Right kidney (tissue), 9 donors: Measurements from ENCODE around the gene CR1.
A peak's percentile ranks its signal among the peaks of the same experiment; 100 is the strongest.
"Not testable (repeated sequence)": the region's sequence is repeated elsewhere in the genome, so short reads cannot be mapped to it uniquely, and the experiment has no call there.

Experiments
- DNase-seq: peaks from one replicate; pipeline ENCODE4 v3.0.0-alpha.2; 2016
- long read RNA-seq, 8 donors: transcript quantifications; one replicate each; lab custom pipeline, GENCODE V29; 2026

Gene CR1
- long read RNA-seq, donor 1, result 0 reads
- long read RNA-seq, donor 2, result 0 reads
- long read RNA-seq, donor 3, result 0 reads
- long read RNA-seq, donor 4, result 0 reads
- long read RNA-seq, donor 5, result 0 reads
- long read RNA-seq, donor 6, partial matches to known transcripts, result 5 of 6 reads
- long read RNA-seq, donor 6, other reads (novel, unspliced or antisense), result 0 of 6 reads
- long read RNA-seq, donor 7, result 0 reads
- long read RNA-seq, donor 8, result 0 reads

DNA sequence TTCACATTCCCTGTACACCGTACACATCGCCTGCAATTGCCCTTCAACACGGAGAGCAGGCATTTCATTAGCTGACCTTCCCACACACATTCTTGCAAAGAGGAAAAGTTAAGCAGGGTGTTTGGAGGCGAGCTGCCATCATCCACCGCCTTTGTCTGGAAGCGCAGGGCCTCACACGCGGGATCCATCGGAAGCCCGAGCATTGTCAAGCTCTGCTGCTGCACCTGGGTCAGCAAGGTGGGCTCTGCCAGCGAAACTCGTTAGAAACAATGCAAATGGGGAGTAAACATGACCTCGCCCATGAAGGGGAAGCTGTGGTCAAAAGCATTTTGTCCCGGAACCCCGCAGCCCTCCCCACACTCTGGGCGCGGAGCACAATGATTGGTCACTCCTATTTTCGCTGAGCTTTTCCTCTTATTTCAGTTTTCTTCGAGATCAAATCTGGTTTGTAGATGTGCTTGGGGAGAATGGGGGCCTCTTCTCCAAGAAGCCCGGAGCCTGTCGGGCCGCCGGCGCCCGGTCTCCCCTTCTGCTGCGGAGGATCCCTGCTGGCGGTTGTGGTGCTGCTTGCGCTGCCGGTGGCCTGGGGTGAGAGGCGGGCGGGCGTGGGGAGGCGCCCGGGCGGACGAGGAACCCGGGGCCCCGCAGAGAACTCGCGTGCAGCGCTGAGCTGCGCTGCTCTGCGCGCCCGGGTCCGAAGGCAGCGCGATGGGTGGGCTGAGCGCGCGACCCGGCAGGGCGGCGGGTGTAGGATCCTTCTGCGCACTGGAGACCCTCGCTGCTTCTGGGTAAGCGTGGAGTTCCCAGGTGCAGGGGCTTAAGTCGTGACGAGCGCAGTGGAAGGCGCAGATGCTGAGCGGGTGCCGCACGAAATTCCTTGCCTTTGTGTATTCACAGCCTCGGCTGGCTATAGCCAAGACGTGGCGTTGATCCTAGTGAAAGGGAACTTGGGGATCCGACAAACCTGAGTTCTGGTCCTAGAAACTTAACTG, at the start of gene CR1:
TSS of gene CR1 (plus strand) at position 357 of the 992 bp plus-strand sequence. CDS start at position 468, 111 bp downstream.
- DNase-seq, result peak; percentile 75

DNA sequence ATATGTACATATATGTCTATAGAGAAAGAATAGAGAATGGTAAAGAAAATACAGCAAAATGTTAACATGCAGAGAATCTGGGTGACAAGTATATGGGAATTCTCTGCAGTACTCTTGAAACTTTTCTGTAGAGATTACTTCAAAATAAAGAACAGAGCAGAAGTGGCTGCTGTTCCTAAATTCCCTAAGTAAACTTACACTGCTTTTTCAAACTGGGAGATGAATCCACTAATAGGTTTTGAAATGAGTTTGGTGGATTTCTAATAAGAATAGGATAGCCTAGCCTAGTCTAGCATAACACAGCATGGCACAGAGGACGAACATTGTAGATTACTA, 42.3 kb upstream of the CR1 start:
- no peak for DNase-seq

DNA sequence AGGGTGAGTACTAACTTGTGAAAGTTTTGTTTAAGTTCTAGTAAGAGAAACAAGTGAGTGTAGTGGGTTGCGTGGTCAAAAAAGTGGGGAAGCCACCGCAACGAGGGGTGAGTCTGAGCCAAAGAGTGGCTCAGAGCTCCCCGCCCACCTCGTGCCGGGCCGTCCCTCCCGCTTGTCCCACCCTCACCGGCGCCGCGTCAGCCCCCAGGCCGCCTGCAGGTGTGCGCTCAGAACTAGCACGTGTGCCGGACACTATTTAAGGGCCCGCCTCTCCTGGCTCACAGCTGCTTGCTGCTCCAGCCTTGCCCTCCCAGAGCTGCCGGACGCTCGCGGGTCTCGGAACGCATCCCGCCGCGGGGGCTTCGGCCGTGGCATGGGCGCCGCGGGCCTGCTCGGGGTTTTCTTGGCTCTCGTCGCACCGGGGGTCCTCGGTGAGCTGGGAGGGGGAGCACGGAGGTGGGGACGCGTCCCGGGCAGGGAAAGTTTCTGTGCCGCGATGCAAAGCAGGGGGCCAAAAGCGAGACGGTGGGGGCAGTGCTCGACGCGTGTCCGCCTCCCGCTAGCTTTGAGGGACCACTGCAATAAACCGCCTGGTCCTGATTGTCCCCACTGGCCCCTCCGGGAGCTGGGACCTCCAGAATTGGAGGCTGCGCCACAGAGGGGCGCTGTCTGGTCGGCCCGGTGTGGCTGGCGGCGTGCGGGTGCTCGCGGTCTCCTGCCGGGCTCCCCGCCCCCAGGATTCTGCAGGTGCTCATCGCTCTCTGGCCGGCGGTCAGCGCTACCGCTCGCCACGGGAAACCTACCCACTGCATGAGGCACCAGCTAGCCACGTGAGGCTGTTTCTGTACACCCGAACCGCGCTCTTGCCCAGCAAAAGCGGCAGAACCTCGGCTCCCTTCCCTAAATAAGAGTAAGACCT, 41.7 kb upstream of the CR1 start, which contains the start of gene CR2:
TSS of gene CR2 (plus strand) at position 283 of the 919 bp plus-strand sequence. CDS start at position 374, 91 bp downstream.
- peak; percentile 57 for DNase-seq

DNA sequence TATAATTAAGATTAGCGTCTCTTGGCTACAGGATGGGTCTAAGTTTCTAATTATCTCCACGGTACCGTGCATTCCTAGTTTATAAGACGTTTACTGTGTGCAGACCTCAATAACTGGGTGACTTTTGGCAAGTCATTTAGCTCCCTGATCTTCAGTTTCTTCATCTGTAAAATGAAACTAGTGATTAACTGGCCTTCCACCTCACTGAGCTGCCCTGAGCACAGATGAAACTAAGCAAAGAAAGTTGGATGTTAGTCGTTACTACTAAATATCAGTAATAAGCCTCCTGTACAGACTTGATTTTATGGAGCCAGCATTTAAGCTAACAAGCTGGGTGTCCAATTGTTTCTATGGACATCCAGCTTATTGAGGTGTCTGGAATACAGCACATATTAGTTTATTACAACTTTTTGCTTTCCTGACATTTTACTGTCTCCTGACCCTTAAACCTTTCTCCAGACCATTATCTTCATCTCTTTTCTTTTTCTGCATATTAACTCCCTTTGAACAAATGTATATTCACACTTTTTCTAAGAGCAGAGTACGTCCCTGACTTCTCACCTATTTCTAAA, 40.7 kb upstream of the CR1 start:
- peak; percentile 5 for DNase-seq

DNA sequence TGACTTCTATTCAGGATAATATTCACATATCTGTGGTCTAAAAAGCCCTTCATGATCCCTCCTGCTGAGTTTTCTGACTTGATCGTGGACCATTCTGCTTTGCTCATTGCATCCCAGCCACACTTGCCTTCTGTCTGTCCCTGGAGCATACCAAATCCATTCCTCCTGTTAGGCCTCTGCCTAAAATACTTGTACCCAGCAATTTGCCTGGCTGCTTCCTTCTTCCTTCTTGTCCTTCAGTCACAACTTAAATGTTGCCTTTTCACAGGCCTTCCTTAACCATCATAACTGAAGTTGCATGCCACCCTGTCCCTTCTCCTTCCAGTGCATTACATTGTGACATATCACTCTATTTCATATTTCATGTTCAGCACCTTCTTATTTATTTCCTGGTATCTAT, 37.5 kb upstream of the CR1 start:
- DNase-seq, result no peak

DNA sequence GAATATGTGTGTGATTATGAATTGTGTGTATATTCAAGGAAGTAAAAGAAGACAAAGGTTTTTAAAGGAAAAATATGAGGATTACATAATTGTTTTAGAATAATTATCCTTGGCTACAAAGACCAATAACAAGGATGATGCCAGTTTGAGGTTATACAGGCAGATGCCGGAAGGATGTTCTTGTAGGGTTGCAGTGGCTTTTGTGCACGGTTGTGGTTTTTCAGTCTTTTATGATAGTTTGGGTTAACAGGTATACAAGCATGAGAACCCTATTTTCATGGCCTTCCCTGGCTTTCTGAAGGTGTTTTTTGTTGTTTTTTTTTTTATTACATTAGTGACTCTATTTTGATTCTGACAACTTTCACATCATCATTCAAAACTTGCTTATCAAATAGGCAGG, 36.9 kb upstream of the CR1 start:
- DNase-seq, result no peak

DNA sequence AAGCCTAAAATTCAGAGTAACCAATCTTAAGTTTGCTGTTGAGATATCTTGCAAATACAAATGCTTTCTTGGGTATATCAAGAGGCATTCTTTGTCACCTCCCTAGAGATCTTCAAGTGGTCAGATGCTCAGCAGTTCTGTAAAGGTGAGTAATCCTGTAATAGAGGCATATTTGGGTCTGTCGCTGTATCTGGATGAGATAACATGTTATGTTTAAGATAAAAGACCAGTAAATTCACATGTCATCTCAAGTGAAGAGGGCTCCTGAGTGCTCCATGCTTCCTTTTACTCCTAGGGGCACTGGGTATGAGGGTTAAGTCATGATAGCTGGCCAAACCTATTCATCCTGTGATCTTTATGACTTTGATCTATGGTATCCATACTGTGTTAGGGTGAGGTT, 34.3 kb upstream of the CR1 start:
- no peak for DNase-seq

DNA sequence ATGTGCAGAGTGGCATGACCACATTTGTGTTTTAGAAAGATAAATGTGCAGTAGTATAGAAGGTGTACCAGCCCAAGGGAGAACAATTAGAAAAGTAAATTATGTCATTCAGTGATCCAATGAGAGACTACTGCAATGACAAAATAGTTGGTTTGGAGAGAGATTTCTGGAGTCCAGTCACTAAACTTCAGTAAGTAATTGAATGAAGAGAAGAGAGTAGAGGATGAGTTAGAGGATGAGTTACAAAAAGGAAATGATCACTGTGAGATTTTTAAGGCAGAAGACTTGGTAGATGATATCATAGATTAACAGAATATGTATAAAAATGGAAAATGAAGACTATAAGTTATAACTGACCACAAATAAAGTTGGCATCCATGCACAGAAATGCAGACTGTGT, 33.4 kb upstream of the CR1 start:
- DNase-seq, result no peak

DNA sequence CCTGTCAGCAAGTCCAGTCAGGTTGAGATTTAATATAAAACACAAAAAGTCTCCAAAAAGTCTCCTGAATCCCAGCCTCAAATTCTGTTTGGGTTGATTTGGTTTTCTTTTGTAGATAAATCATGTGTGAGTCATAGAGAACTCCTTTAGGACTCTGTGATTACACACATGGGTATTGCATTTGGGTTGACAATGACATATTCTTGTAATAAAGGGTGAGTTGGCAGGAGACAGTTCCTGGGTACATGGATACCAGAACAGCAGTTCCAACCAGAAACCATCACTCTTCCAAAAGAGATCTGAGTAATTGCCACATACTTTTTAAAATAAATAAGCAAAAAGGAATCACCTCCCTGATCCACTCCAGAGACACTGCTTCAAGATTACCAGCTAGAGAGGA, 32.9 kb upstream of the CR1 start:
- no peak for DNase-seq

DNA sequence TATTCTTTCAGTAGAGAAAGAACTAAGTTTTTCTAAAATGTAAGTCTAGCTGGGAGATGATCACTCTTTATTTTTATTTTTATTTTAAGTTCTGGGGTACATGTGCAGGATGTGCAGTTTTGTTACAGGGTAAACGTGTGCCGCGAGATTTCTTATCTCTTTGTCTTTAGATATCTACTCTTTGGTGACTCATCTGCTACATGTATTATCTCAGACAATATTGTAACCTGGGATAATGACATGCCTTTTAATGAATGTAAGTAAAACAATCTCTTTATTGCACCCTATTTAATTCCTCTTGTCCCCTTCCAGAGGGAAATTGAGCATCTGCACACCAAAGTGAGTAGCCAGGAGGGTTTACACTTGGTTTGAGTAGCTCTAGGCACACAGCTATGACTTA, 32.4 kb upstream of the CR1 start:
- DNase-seq, result no peak

DNA sequence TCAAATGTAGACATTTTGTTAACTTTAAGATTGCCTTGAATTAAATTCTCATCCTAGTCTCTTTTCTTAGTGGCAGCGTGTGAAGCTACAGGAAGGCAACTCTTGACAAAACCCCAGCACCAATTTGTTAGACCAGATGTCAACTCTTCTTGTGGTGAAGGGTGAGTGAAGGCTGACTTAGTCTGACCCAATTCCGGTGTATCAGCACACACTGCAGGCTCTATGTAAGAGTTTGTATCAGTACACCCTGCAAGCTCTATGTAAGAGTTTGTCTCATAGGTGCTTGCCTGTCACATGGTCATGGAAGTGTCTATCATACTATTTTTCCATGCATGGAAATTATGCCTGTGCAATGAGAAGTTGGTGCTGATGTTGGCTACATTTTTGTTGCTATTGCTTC, 25.0 kb upstream of the CR1 start:
- no peak for DNase-seq

DNA sequence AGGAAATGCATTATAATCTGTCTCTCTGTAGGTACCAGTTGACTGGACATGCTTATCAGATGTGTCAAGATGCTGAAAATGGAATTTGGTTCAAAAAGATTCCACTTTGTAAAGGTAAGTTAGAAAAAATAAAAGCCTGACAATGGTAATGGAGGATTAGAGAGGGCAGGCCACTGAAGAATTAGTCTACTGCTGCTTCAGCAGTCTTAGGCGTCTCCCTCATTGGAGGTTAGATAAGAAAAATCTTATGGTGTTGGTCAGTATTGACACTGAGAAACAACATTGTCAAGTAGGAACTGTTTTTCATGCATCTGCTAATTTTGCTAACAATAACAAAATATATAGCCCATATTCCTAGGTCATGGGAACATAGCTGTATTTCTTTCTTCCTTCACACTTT, 21.7 kb upstream of the CR1 start:
- no peak for DNase-seq

DNA sequence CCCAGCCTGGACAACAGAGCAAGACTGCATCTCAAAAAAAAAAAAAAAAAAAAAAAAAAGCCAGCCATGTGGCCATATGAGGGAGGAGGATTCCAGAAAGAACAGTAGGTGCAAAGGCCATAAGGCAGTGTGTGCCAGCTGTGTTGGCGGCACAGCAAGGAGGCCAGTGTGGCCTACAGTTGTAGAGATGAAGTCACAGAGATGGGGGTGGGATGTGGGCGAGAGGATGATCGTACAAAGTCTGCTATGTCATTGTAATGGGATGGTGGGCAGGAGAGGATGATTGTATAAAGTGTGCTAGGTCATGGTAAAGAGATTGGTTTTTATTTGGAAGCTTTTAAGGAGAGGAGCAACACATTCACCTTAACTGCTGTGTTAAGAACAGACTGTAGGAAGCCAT, 9.8 kb upstream of the CR1 start:
- no peak for DNase-seq

DNA sequence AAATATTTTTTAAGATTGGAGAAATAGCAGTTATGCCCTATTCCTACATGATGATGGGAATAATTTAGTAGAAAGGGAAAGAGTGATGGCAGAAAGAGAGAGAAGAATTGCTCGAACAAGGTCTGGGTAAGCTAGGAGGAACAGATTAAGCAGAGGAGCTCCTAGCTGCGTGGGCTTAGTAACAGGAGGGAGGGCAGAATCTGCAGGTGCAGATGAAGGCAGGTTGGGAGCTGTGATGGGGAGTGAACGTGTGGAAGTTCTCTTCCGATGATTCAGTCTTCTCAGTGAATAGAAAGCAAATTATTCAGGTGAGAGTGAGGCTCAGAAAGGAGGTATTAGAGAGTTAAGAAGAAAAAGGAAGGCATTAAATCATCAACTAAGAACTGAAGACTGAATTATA, 8.3 kb upstream of the CR1 start:
- no peak for DNase-seq

DNA sequence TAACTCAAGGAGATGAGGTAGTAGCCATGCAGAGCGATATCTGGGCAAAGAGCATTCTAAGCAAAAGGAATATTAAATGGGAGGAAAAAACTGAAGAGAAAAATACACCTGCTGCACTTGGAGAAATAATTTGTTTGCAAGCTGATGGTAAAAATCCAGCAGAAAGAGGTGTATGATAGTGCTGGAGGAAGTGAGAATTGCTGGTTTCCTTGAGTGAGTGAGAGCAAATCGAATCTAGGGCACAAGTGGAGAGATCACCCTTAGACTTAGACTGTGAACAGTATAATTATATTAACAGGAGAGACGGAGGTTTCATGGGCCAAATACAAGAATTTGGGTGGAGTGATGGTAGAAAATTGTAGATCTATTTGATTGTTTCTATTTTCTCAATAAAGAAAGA, 2.7 kb upstream of the CR1 start:
- DNase-seq, result no peak

DNA sequence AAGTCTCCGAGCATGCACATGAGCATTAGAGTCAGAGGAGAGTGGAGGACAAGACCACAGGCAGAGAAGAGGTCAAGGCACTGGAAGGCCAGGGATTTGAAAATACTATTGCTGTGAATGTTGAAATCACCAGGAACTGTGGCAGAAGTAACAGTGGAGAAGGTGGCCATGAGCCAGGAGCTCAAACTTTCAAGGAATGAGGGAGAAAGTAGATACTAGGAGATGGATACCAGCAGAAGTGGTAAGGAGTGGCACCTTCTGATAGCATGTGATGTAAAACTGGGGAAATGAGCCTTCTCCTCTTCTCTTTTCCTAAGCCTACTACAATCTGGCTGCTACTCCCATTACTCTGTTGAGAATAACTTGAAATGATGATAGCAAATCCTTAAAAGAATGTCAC, 1.8 kb upstream of the CR1 start:
- DNase-seq, result no peak

DNA sequence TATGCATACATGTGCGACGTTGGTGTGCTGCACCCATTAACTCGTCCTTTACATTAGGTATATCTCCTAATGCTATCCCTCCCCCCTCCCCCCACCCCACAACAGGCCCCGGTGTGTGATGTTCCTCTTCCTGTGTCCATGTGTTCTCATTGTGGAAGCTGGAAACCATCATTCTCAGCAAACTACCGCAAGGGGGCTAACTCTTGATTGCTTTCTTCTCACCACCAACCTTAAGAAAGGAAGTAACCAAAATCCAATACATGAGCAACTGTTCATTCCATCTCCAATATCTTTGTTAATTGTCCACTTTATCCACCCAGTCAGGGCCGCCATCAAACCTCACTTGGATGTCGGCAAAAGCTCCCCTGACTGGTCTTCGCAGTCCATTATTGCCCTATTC, 676 bp upstream of the CR1 start:
- DNase-seq, result not testable (repeated sequence)

DNA sequence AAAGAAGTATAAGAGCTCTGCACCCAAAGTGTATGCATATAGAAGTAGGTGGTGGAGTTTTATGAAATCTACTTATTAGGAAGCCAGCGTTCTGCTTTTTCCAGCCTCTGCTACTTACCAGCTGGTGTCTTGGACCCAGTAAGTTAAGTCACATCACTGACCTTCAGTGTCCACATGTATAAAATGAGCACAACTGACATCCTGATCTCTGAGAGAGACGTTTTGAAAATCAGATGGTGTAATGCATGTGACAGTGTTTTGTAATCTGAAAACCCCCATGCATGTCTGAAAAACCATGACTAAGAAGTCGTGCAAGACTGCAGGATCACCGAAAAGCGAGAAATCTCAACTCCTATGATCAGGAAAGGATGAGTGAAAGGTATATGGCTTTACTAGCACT, 2.0 kb downstream of the CR1 start:
- no peak for DNase-seq

DNA sequence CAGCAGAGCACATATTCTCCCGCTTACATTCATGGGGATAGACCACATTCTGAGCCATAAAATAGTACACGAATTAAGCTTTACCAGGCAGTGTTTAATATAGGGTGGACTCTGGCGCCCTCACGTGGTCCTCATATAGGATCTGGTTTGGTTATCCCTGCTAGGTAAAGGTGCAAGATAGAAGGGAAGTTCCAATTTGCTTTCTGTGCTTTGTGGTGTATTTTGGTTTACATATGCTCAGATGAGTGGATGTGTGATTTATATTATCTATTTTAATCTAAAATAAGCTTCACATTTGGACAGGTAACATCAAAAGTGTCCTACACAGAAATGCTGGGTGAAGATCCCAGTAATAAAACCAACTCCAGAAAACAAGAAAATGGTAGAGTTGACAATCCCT, 3.6 kb downstream of the CR1 start:
- peak; percentile 34 for DNase-seq

DNA sequence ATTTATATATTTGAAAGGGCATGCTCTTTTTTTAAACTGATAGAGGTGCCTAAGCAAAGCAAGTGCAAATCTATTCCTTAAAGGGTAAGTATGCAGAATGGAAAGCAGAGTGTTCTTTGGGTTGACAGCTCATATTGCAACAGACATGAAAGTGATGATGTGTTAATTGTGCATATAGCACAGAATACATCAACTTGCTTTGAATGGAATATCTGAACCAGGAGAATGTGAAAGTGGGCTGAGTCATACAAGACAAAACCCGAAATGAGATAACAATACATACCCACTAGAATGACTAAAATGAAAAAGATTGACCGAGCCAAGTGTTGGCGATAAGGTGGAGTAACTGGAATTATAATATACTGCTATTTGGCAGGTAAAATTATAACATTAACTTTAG, 4.3 kb downstream of the CR1 start:
- no peak for DNase-seq

DNA sequence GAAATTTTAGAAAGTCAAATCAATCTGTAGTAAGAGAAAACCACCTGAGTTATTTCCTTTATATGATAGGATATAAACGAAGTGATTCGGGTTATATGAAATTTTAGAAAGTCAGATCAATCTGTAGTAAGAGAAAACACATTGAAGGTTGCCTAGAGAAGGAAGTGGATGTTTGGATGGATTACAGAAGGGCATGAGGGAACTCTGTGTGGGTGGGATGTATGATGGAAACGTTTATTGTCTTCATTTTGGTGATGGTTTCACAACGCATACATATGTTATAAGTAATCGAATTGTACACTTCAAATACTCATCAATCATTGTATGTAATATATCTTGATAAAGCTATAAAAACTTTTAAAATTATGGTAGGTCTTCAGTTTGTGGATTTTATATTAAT, 5.1 kb downstream of the CR1 start:
- DNase-seq, result no peak

DNA sequence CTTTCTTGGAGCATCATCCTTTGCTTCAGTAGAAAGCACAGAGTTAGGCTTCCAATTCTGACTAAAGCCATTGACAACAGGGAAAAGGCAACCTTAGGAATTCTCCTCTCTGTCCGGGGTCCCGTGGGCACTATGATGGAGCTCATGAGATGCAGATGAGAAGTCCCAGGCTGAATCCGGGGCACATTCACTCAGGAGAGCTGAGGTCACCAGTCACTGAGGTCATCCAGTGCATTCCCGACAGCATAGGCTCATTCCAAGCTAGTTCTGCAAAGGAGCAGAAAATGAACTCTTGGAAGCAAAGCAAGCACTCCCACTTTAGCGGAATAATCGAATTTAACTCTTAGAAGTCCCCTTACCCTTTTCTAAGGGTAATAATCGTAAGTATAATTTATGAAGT, 6.8 kb downstream of the CR1 start:
- DNase-seq, result no peak
